Trophoblast cell (in vitro differentiated cells and primary cell): Measurements from ENCODE around the gene XIRP1.
A peak's percentile ranks its signal among the peaks of the same experiment; 100 is the strongest.

ENCODE experiments used
- DNase-seq, 2 donors: peaks; one replicate each; pipeline ENCODE4 v3.0.0-alpha.2; 2016
- H2AFZ ChIP-seq: 2 replicates; pipeline ENCODE4 v1.6.1; 2013; ENCODE audit warnings: low read length, moderate library complexity, mild to moderate bottlenecking; ENCODE audit not compliant: insufficient read depth, poor library complexity
- H2AK5ac ChIP-seq: 2 replicates; pipeline ENCODE4 v1.6.1; 2013; ENCODE audit warnings: mild to moderate bottlenecking, low read length
- H2BK120ac ChIP-seq: 2 replicates; pipeline ENCODE4 v1.6.1; 2013; ENCODE audit warnings: low read length, mild to moderate bottlenecking, moderate library complexity; ENCODE audit not compliant: insufficient read depth, poor library complexity
- H2BK12ac ChIP-seq: 2 replicates; pipeline ENCODE4 v1.6.1; 2013; ENCODE audit warnings: mild to moderate bottlenecking, low read length, moderate library complexity
- H2BK5ac ChIP-seq: 2 replicates; pipeline ENCODE4 v1.6.1; 2013; ENCODE audit warnings: low read length, low read depth, moderate library complexity, mild to moderate bottlenecking; ENCODE audit not compliant: poor library complexity
- H3K14ac ChIP-seq: 2 replicates; pipeline ENCODE4 v1.6.1; 2013; ENCODE audit warnings: mild to moderate bottlenecking, low read length
- H3K18ac ChIP-seq: 2 replicates; pipeline ENCODE4 v1.6.1; 2013; ENCODE audit warnings: mild to moderate bottlenecking, low read length
- H3K23ac ChIP-seq: 2 replicates; pipeline ENCODE4 v1.6.1; 2013; ENCODE audit warnings: low read length
- H3K27ac ChIP-seq: 2 replicates; pipeline ENCODE4 v1.5.1; 2013; ENCODE audit warnings: low read depth, mild to moderate bottlenecking, inconsistent platforms, low read length, moderate library complexity
- H3K27me3 ChIP-seq: 2 replicates; pipeline ENCODE4 v1.6.1; 2013; ENCODE audit warnings: inconsistent platforms, mild to moderate bottlenecking, low read length, moderate library complexity; ENCODE audit not compliant: insufficient read depth
- H3K36me3 ChIP-seq, 2 experiments: 1 replicate in 1 of 2; 2 replicates in 1 of 2; pipeline ENCODE4 v1.6.1; 2013; ENCODE audit warnings: low read length in 2 of 2, mild to moderate bottlenecking in 2 of 2, moderate library complexity in 1 of 2; ENCODE audit not compliant: insufficient read depth in 2 of 2, control insufficient read depth in 1 of 2
- H3K4ac ChIP-seq: 2 replicates; pipeline ENCODE4 v1.6.1; 2013; ENCODE audit warnings: low read depth, mild to moderate bottlenecking, low read length, moderate library complexity
- H3K4me1 ChIP-seq, 2 experiments: 1 replicate in 1 of 2; 2 replicates in 1 of 2; pipeline ENCODE4 v1.6.1; 2013; ENCODE audit warnings: low read length in 2 of 2, mild to moderate bottlenecking in 2 of 2, moderate library complexity in 1 of 2; ENCODE audit not compliant: insufficient read depth in 2 of 2, control insufficient read depth in 1 of 2
- H3K4me2 ChIP-seq: 2 replicates; pipeline ENCODE4 v1.6.1; 2013; ENCODE audit warnings: inconsistent platforms, mild to moderate bottlenecking, low read length, moderate library complexity
- H3K4me3 ChIP-seq: 2 replicates; pipeline ENCODE4 v1.5.1; 2013; ENCODE audit warnings: mild to moderate bottlenecking, low read depth, low read length, inconsistent platforms
- H3K79me1 ChIP-seq: one replicate; pipeline ENCODE4 v1.6.1; 2013; ENCODE audit warnings: low read length
- H3K79me2 ChIP-seq: 2 replicates; pipeline ENCODE4 v1.6.1; 2013; ENCODE audit warnings: low read length, mild to moderate bottlenecking; ENCODE audit not compliant: control insufficient read depth, insufficient read depth, poor library complexity
- H3K9ac ChIP-seq: 2 replicates; pipeline ENCODE4 v1.6.1; 2013; ENCODE audit warnings: mild to moderate bottlenecking, low read length
- H3K9me3 ChIP-seq: 2 replicates; pipeline ENCODE4 v1.6.1; 2013; ENCODE audit warnings: low read depth, mild to moderate bottlenecking, control low read depth, inconsistent platforms, low read length; ENCODE audit not compliant: insufficient read depth
- H4K12ac ChIP-seq: 2 replicates; pipeline ENCODE4 v1.6.1; 2013; ENCODE audit warnings: low read depth, mild to moderate bottlenecking, low read length, moderate library complexity
- H4K8ac ChIP-seq: 2 replicates; pipeline ENCODE4 v1.6.1; 2013; ENCODE audit warnings: low read depth, mild to moderate bottlenecking, low read length, moderate library complexity
- H4K91ac ChIP-seq: one replicate; pipeline ENCODE4 v1.6.1; 2013; ENCODE audit warnings: low read depth, mild to moderate bottlenecking, low read length, moderate library complexity
- WGBS: extraction: QIAGEN DNeasy Blood & Tissue Kit; methylation state at CpG from one replicate; pipeline ENCODE4 v1.1.7; 2013; ENCODE audit warnings: missing lambda C conversion rate; ENCODE audit not compliant: insufficient read length, insufficient coverage; ENCODE audit errors: extremely low coverage; 5-methylcytosine and 5-hydroxymethylcytosine counted together

Gene XIRP1

DNA sequence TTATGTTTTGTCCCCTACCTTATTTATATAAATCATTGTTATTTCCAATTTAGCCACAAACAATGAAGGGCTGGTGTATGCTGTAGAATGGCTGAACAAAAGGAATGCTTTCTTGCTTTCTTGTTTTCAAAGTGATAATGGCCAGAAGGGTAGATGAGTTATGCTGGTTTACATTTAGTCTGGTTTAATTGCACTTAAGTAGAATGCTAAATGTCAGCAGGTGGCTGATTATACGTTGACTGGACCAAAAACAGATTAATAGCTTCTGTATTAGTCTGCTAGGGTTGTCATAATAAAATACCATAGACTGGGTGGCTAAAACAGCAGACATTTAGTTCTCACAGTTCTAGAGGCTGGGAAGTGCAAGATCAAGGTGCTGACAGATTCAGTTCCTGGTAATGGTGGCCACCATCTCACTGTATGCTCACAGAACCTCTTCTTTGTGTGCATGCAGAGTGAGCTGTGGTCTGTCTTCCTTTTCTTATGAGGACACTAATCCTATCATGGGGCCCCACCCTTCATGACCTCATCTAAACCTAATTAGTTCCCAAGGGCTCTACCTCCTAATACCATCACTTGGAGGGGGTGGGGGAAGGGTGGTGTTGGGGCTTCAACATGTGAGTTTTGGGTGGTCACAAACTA, 17.1 kb upstream of the XIRP1 start:
- H3K14ac ChIP-seq: no peak overlapping the region
- no peak overlapping the region for H3K4me2 ChIP-seq
- no peak overlapping the region for H3K23ac ChIP-seq
- no CpG with 5 or more reads among the region's 1 CpG for WGBS
- no peak overlapping the region for H4K8ac ChIP-seq
- no peak overlapping the region for H2BK12ac ChIP-seq
- no peak overlapping the region for H2BK120ac ChIP-seq
- no peaks in the 10 kb centered on the region for H3K79me2 ChIP-seq
- no peak overlapping the region for H3K27ac ChIP-seq
- no peak overlapping the region for H4K12ac ChIP-seq
- no peak overlapping the region for H3K18ac ChIP-seq
- H3K79me1 ChIP-seq: no peaks in the 10 kb centered on the region
- H3K4me1 ChIP-seq: peaks cover 6 to 11% of the 10 kb centered on the region in 2 experiments
- H3K4me3 ChIP-seq: no peak overlapping the region
- no peak overlapping the region for H3K4ac ChIP-seq
- no peak overlapping the region for H2AFZ ChIP-seq
- H3K36me3 ChIP-seq: no peaks in the 10 kb centered on the region
- H2BK5ac ChIP-seq: no peak overlapping the region
- no peaks in the 10 kb centered on the region for H3K9me3 ChIP-seq
- no peak overlapping the region for H2AK5ac ChIP-seq
- H4K91ac ChIP-seq: no peak overlapping the region
- DNase-seq: no peak
- no peaks in the 10 kb centered on the region for H3K27me3 ChIP-seq
- H3K9ac ChIP-seq: no peak overlapping the region

DNA sequence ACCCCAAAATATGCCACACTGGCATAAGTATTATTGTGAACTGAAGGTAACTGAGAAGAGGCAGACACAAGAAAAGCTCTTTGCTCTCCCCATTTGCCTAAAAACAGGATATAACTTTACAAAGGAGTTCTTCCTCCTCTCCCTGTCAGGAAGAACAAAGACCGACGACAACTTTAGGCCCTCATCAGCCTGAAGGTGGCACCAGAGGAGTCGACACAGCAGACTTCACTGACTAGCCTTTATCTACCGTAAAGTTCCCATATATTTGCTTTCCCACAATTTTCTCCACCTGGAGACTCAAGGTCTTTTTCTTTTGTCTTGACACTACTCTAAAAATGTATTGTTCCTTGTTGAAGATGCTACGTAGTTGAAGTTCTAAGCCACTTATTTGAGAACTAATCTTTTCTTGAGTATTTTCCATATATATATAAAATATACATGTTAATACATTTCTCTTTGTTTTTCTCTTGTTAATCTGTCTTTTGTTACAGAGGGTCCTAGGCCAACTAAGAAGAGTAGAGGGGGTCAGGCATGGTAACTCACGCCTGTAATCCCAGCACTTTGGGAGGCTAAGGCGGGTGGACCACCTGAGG, 16.2 kb upstream of the XIRP1 start:
- no CpG with 5 or more reads among the region's 7 CpGs for WGBS
- no peak overlapping the region for H3K14ac ChIP-seq
- no peaks in the 10 kb centered on the region for H3K9me3 ChIP-seq
- no peak overlapping the region for H3K27ac ChIP-seq
- H2BK12ac ChIP-seq: no peak overlapping the region
- H2BK120ac ChIP-seq: peak overlapping the region; percentile 23
- H3K18ac ChIP-seq: no peak overlapping the region
- no peak overlapping the region for H2AK5ac ChIP-seq
- H3K4me1 ChIP-seq: peaks cover 2 to 7% of the 10 kb centered on the region in 2 experiments
- H2BK5ac ChIP-seq: no peak overlapping the region
- H3K4me3 ChIP-seq: no peak overlapping the region
- no peaks in the 10 kb centered on the region for H3K36me3 ChIP-seq
- H3K23ac ChIP-seq: no peak overlapping the region
- DNase-seq: peak; percentile 35 to 70
- no peaks in the 10 kb centered on the region for H3K79me2 ChIP-seq
- H4K12ac ChIP-seq: no peak overlapping the region
- H3K9ac ChIP-seq: no peak overlapping the region
- no peak overlapping the region for H4K8ac ChIP-seq
- no peak overlapping the region for H3K4ac ChIP-seq
- H4K91ac ChIP-seq: no peak overlapping the region
- no peak overlapping the region for H2AFZ ChIP-seq
- H3K79me1 ChIP-seq: no peaks in the 10 kb centered on the region
- H3K4me2 ChIP-seq: no peak overlapping the region
- no peaks in the 10 kb centered on the region for H3K27me3 ChIP-seq

- H3K27me3 ChIP-seq: no peaks in the 10 kb centered on the region
- no peak overlapping the region for H3K27ac ChIP-seq
- no peak overlapping the region for H4K12ac ChIP-seq
- H3K18ac ChIP-seq: no peak overlapping the region
- no peaks in the 10 kb centered on the region for H3K9me3 ChIP-seq
- no CpG with 5 or more reads among the region's 5 CpGs for WGBS
- H2AK5ac ChIP-seq: no peak overlapping the region
- no peak overlapping the region for H3K4ac ChIP-seq
- H3K4me2 ChIP-seq: no peak overlapping the region
- H3K4me3 ChIP-seq: no peak overlapping the region
- H2AFZ ChIP-seq: no peak overlapping the region
- H2BK120ac ChIP-seq: no peak overlapping the region
- no peak for DNase-seq
- H4K91ac ChIP-seq: no peak overlapping the region
- H3K23ac ChIP-seq: no peak overlapping the region
- H3K9ac ChIP-seq: no peak overlapping the region
- H2BK12ac ChIP-seq: no peak overlapping the region
- no peaks in the 10 kb centered on the region for H3K36me3 ChIP-seq
- H3K79me2 ChIP-seq: no peaks in the 10 kb centered on the region
- no peak overlapping the region for H3K14ac ChIP-seq
- no peaks in the 10 kb centered on the region for H3K79me1 ChIP-seq
- H4K8ac ChIP-seq: no peak overlapping the region
- H3K4me1 ChIP-seq: peaks cover 0 to 4% of the 10 kb centered on the region in 2 experiments
- H2BK5ac ChIP-seq: no peak overlapping the region
These were observed 15.2 kb upstream of the XIRP1 start for GRCh38 chr3:39207361-39208186.

DNA sequence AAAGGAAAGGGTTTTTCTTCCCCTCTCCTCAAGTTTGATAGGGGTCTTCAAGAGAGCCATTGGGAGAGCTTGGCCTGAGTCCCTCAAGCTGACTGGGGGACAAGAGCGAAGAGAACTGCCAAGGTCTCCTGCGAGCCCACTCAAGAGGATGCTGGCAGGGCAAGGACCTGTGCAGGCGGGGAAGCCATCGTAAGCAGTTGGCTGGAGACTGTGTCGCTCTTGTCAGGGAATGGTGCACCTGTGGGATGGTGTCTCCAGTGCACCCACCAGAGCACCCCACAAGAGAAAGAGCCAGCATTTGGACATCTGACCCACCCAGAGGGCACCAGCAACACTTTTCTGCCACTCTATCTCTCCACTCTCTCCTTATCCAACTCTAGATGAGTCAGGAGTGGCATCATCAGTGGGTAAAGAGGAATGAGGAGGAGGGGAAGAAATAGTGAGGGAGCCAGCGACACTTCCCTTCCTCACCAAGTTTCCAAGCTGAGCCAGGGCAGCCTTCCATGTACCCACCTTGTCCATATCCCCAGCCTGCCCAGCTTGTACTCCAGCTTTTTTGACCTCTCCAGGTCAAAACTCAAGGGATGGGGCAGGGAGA, 13.6 kb upstream of the XIRP1 start:
- no peaks in the 10 kb centered on the region for H3K9me3 ChIP-seq
- no peak overlapping the region for H3K18ac ChIP-seq
- no peak overlapping the region for H3K14ac ChIP-seq
- H3K4me1 ChIP-seq: peaks cover 0 to 4% of the 10 kb centered on the region in 2 experiments
- H3K9ac ChIP-seq: no peak overlapping the region
- no peak overlapping the region for H4K8ac ChIP-seq
- WGBS: no CpG with 5 or more reads among the region's 6 CpGs
- no peak overlapping the region for H2BK120ac ChIP-seq
- H2AFZ ChIP-seq: no peak overlapping the region
- no peak overlapping the region for H2BK12ac ChIP-seq
- no peaks in the 10 kb centered on the region for H3K27me3 ChIP-seq
- H3K4me3 ChIP-seq: no peak overlapping the region
- H4K91ac ChIP-seq: no peak overlapping the region
- H3K36me3 ChIP-seq: no peaks in the 10 kb centered on the region
- H2BK5ac ChIP-seq: no peak overlapping the region
- no peak overlapping the region for H3K27ac ChIP-seq
- H3K79me2 ChIP-seq: no peaks in the 10 kb centered on the region
- no peaks in the 10 kb centered on the region for H3K79me1 ChIP-seq
- no peak overlapping the region for H4K12ac ChIP-seq
- no peak overlapping the region for H3K4ac ChIP-seq
- no peak for DNase-seq
- H2AK5ac ChIP-seq: peak overlapping the region; percentile 5
- no peak overlapping the region for H3K23ac ChIP-seq
- no peak overlapping the region for H3K4me2 ChIP-seq
